Keratinocyte (primary cell): Measurements from ENCODE around the gene PCDHAC1. TPM values are rescaled to one million over a fixed set of nuclear protein-coding genes. Genes with fewer than 3 reads are reported as not detected.
A peak's percentile ranks its signal among the peaks of the same experiment; 100 is the strongest.

Experiments used
- DNase-seq: peaks from one replicate; pipeline ENCODE4 v3.0.0-alpha.2; 2011; ENCODE audit warnings: low read depth, missing footprints, low spot score
- FAIRE-seq: peaks from 2 replicates; lab custom pipeline; 2011; peaks lifted over from hg19 to GRCh38; lab: Jason Lieb, UNC
- H2AFZ ChIP-seq: 2 replicates; pipeline ENCODE4 v1.6.0; 2012; ENCODE audit warnings: low read length, control low read depth, inconsistent platforms; ENCODE audit not compliant: control insufficient read depth
- H3K27ac ChIP-seq: 2 replicates; pipeline ENCODE4 v1.5.1; 2011; ENCODE audit warnings: low read length; ENCODE audit not compliant: control insufficient read depth, insufficient read depth
- H3K27me3 ChIP-seq: 3 replicates; pipeline ENCODE4 v1.6.0; 2011; ENCODE audit warnings: low read length; ENCODE audit not compliant: control insufficient read depth, insufficient read depth; ENCODE audit errors: extremely low read depth
- H3K36me3 ChIP-seq, 2 experiments: 2 replicates in 1 of 2; 3 replicates in 1 of 2; pipeline ENCODE4 v1.5.1; 2011; ENCODE audit warnings: low read length in 2 of 2, mild to moderate bottlenecking in 1 of 2; ENCODE audit not compliant: control insufficient read depth in 2 of 2, insufficient read depth in 2 of 2; ENCODE audit errors: extremely low read depth in 1 of 2
- H3K4me1 ChIP-seq: 3 replicates; pipeline ENCODE4 v1.5.1; 2011; ENCODE audit warnings: low read length; ENCODE audit not compliant: control insufficient read depth, insufficient read depth; ENCODE audit errors: extremely low read depth
- H3K4me2 ChIP-seq: 3 replicates; pipeline ENCODE4 v1.6.0; 2011; ENCODE audit warnings: low read depth, low read length; ENCODE audit not compliant: control insufficient read depth, insufficient read depth; ENCODE audit errors: extremely low read depth
- H3K4me3 ChIP-seq, 3 experiments: fragments of 200-600 bp in 1 of 3; sonication (generic) in 1 of 3; 2 replicates in 2 of 3; 3 replicates in 1 of 3; pipeline ENCODE4 v1.5.1; 2011 to 2016; ENCODE audit warnings: low read length in 3 of 3, mild to moderate bottlenecking in 3 of 3, control low read depth in 2 of 3, inconsistent platforms in 1 of 3, low read depth in 1 of 3, mixed read lengths in 1 of 3, mixed run types in 1 of 3, moderate library complexity in 1 of 3; ENCODE audit not compliant: control insufficient read depth in 2 of 3, insufficient read depth in 2 of 3; ENCODE audit errors: extremely low read depth in 1 of 3
- H3K79me2 ChIP-seq: 2 replicates; pipeline ENCODE4 v1.6.0; 2012; ENCODE audit warnings: low read length; ENCODE audit not compliant: control insufficient read depth, insufficient read depth
- H3K9ac ChIP-seq: 3 replicates; pipeline ENCODE4 v1.6.0; 2011; ENCODE audit warnings: low read length; ENCODE audit not compliant: control insufficient read depth, insufficient read depth; ENCODE audit errors: extremely low read depth
- H3K9me1 ChIP-seq: 3 replicates; pipeline ENCODE4 v1.6.0; 2011; ENCODE audit warnings: low read length; ENCODE audit not compliant: control insufficient read depth, insufficient read depth; ENCODE audit errors: extremely low read depth
- H3K9me3 ChIP-seq: 2 replicates; pipeline ENCODE4 v1.5.1; 2012; ENCODE audit warnings: low read depth, low read length; ENCODE audit not compliant: control insufficient read depth
- H4K20me1 ChIP-seq: 3 replicates; pipeline ENCODE4 v1.6.0; 2011; ENCODE audit warnings: low read length; ENCODE audit not compliant: control insufficient read depth, insufficient read depth; ENCODE audit errors: extremely low read depth
- EZH2 ChIP-seq: IDR thresholded peaks from one replicate; pipeline ENCODE4 v1.6.1; 2012; ENCODE audit warnings: inconsistent platforms, mild to moderate bottlenecking, low read length, moderate library complexity
- dilution Hi-C: fragments of 300-500 bp; cut with MboI; formaldehyde crosslinking; loops from one replicate; pipeline ENCODE4 v1.7.0; 2020; ENCODE audit warnings: low sequenced_read_pairs; ENCODE audit not compliant: extremely low pct_ligation_motif_present
- polyA plus RNA-seq, 5 experiments: library from polyadenylated mRNA; depleted of rRNA in 3 of 5; stranded (reverse) in 3 of 5; stranded (forward) in 1 of 5; unstranded in 1 of 5; fragments of >200 nt; gene quantifications; 1 replicate in 1 of 5; 2 replicates in 3 of 5; 3 replicates in 1 of 5; pipeline versions ENCODE4 v1.2.1 to v1.2.3, GENCODE V29; 2011 to 2012; ENCODE audit warnings: missing spikeins in 2 of 5, low read depth in 1 of 5, low replicate concordance in 1 of 5
- TF ChIP-seq, protein P1 (sequence below), 3 experiments: IDR thresholded peaks in 1 of 3; conservative IDR thresholded peaks in 1 of 3; optimal IDR thresholded peaks in 1 of 3; 2 replicates in 2 of 3; 3 replicates in 1 of 3; pipeline versions ENCODE3 to v1.5.1; 2011; ENCODE audit warnings: low read length in 3 of 3, mild to moderate bottlenecking in 3 of 3, moderate library complexity in 2 of 3, control low read depth in 1 of 3, inconsistent platforms in 1 of 3; ENCODE audit not compliant: insufficient read depth in 2 of 3; ENCODE audit errors: extremely low read depth in 1 of 3

The PCDHAC1 gene
- polyA plus RNA-seq, 1 donor (not counting 4 experiments of a cell fraction or from before 2014, with no cell fraction given), result 0.45 TPM

- Histone ChIP-seq H3K4me2 (peak within 1 kb of the TSS; percentile 71), H3K27ac (no peak within 1 kb of the TSS), H2AFZ (peak within 1 kb of the TSS; percentile 76)
These were observed 40.5 kb downstream of the PCDHAC1 start, which contains the start of gene PCDHAC2 for GRCh38 chr5:140966293-140967225. PCDHAC2 (plus strand) TSS chr5:140966476; CDS start chr5:140966767, 291 bp downstream.

DNA sequence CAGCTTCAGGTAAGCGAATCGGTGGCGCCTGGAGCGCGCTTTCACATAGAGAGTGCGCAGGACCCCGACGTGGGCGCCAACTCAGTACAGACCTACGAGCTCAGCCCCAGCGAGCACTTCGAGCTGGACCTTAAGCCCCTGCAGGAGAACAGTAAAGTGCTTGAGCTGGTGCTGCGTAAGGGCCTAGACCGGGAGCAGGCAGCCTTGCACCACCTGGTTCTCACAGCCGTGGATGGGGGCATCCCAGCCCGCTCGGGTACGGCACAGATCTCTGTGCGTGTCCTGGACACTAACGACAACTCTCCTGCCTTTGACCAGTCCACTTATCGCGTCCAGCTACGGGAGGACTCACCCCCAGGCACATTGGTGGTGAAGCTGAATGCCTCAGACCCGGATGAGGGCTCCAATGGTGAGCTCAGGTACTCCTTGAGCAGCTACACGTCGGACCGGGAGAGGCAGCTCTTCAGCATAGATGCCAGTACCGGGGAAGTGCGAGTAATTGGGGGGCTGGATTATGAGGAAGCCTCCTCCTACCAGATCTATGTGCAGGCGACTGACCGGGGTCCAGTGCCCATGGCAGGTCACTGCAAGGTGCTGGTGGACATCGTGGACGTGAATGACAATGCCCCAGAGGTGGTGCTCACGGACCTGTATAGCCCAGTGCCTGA lies 41.3 kb downstream of the PCDHAC1 start:
- Histone ChIP-seq H3K27me3 (peaks cover 23% of the 10 kb centered on the region), H4K20me1 (no peaks in the 10 kb centered on the region), H2AFZ (peak overlapping the region; percentile 76)

More at GRCh38 chr5:140966293-140967225, 40.5 kb downstream of the PCDHAC1 start, which contains the start of gene PCDHAC2:
- H3K9me1 ChIP-seq, result no peaks in the 10 kb centered on the region
- H4K20me1 ChIP-seq, result no peaks in the 10 kb centered on the region
- dilution Hi-C loops, result no loop called here
- H3K9ac ChIP-seq, result peak within 1 kb of the TSS; percentile 9
- TF ChIP-seq, protein P1, sequence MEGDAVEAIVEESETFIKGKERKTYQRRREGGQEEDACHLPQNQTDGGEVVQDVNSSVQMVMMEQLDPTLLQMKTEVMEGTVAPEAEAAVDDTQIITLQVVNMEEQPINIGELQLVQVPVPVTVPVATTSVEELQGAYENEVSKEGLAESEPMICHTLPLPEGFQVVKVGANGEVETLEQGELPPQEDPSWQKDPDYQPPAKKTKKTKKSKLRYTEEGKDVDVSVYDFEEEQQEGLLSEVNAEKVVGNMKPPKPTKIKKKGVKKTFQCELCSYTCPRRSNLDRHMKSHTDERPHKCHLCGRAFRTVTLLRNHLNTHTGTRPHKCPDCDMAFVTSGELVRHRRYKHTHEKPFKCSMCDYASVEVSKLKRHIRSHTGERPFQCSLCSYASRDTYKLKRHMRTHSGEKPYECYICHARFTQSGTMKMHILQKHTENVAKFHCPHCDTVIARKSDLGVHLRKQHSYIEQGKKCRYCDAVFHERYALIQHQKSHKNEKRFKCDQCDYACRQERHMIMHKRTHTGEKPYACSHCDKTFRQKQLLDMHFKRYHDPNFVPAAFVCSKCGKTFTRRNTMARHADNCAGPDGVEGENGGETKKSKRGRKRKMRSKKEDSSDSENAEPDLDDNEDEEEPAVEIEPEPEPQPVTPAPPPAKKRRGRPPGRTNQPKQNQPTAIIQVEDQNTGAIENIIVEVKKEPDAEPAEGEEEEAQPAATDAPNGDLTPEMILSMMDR (optimal IDR thresholded peaks at IDR 0.05 in 1 of 3, IDR thresholded peaks at IDR 0.05 in 1 of 3, conservative IDR thresholded peaks at IDR 0.05 in 1 of 3; ENCODE audit: extremely low read depth in 1 of 3, insufficient read depth in 2 of 3, low read length in 3 of 3), result peak in 1 of 3 experiments; percentile 17
- TF ChIP-seq EZH2, result peak; percentile 13
- H3K4me3 ChIP-seq, result peak within 1 kb of the TSS; percentile 38 to 53 (median 53)
- no peaks in the 10 kb centered on the region for H3K9me3 ChIP-seq
- FAIRE-seq, result no peak
- H3K36me3 ChIP-seq, result no peaks in the 10 kb centered on the region
- peaks cover 3% of the 10 kb centered on the region for H3K4me1 ChIP-seq
- no peaks in the 10 kb centered on the region for H3K79me2 ChIP-seq
- no peak for DNase-seq
- H3K27me3 ChIP-seq, result peaks cover 23% of the 10 kb centered on the region

More for the DNA sequence above, 41.3 kb downstream of the PCDHAC1 start:
- H3K9me1 ChIP-seq, result no peaks in the 10 kb centered on the region
- H3K9me3 ChIP-seq, result no peaks in the 10 kb centered on the region
- FAIRE-seq (no peak), DNase-seq (no peak)
- TF ChIP-seq, protein P1 (optimal IDR thresholded peaks at IDR 0.05 in 1 of 3, IDR thresholded peaks at IDR 0.05 in 1 of 3, conservative IDR thresholded peaks at IDR 0.05 in 1 of 3; ENCODE audit: extremely low read depth in 1 of 3, insufficient read depth in 2 of 3, low read length in 3 of 3), result no peak
- H3K4me3 ChIP-seq, result peak overlapping the region in 1 of 3 experiments; percentile 53
- H3K79me2 ChIP-seq, result no peaks in the 10 kb centered on the region
- peak overlapping the region; percentile 71 for H3K4me2 ChIP-seq
- no peak overlapping the region for H3K27ac ChIP-seq
- dilution Hi-C loops, result no loop called here
- no peak overlapping the region for H3K9ac ChIP-seq
- H3K36me3 ChIP-seq, result no peaks in the 10 kb centered on the region
- H3K4me1 ChIP-seq, result peaks cover 3% of the 10 kb centered on the region
